Ovary (tissue), 3 donors: ENCODE results near the gene C1orf21.

Experiments
- EP300 ChIP-seq: sonication (generic); formaldehyde crosslinking; IDR thresholded peaks from one replicate; pipeline ENCODE4 v1.6.1; 2017; ENCODE audit warnings: antibody characterized with exemption
- POLR2A ChIP-seq: fragments of 450-650 bp; IDR thresholded peaks from one replicate; pipeline ENCODE4 v1.6.1; 2017; ENCODE audit warnings: antibody characterized with exemption, mild to moderate bottlenecking, moderate library complexity
- TF ChIP-seq, protein P1 (sequence below), 3 donors: fragments of 450-650 bp in 2 of 3; fragments of 200-600 bp in 1 of 3; IDR thresholded peaks; one replicate each; pipeline versions ENCODE4 v1.5.1 to v1.8.0; 2016 to 2022; ENCODE audit warnings: antibody characterized with exemption in 3 of 3, mild to moderate bottlenecking in 1 of 3
- donor health status: DM: no; HTN: no; CAD: no.

DNA sequence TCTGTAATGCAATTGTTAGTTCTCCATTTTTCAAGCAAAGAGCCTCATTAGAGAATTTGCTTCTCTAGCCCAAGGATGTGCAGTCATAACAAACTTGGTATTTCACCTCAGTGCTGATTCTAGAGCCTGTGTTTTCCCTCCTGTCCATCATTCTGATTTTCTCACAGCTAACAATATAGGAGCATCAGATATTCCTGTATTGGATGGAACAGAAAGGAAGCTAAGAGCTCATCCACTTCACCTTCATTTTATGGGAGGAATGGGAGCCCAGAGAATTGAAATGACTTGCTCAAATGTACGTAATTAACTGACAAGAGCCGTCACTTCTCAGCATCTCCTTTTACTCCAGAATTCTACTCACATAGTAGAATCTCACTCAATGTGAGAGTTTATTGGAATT, 271.2 kb downstream of the C1orf21 start:
- TF ChIP-seq, protein P1, sequence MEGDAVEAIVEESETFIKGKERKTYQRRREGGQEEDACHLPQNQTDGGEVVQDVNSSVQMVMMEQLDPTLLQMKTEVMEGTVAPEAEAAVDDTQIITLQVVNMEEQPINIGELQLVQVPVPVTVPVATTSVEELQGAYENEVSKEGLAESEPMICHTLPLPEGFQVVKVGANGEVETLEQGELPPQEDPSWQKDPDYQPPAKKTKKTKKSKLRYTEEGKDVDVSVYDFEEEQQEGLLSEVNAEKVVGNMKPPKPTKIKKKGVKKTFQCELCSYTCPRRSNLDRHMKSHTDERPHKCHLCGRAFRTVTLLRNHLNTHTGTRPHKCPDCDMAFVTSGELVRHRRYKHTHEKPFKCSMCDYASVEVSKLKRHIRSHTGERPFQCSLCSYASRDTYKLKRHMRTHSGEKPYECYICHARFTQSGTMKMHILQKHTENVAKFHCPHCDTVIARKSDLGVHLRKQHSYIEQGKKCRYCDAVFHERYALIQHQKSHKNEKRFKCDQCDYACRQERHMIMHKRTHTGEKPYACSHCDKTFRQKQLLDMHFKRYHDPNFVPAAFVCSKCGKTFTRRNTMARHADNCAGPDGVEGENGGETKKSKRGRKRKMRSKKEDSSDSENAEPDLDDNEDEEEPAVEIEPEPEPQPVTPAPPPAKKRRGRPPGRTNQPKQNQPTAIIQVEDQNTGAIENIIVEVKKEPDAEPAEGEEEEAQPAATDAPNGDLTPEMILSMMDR (IDR thresholded peaks at IDR 0.05) = no peak
- TF ChIP-seq POLR2A (no peak), EP300 (no peak)
